GM21526 (cell line): ENCODE results near the gene PTGES3L.
"Not testable (repeated sequence)": the region's sequence is repeated elsewhere in the genome, so short reads cannot be mapped to it uniquely, and the experiment has no call there.

ENCODE experiments used
- ATAC-seq: cut with Tn5 transposase; IDR thresholded peaks from one replicate; pipeline ENCODE4 v1.9.1; 2021; ENCODE audit warnings: moderate library complexity; ENCODE audit not compliant: unreplicated experiment, low FRiP score

The PTGES3L gene

GRCh38 chr17:42923472-42923871, 56.4 kb downstream of the PTGES3L start:
- ATAC-seq = not testable (repeated sequence)

- ATAC-seq = no peak
Measured at GRCh38 chr17:42922294-42922693, 57.6 kb downstream of the PTGES3L start.

- no peak for ATAC-seq
Measured at GRCh38 chr17:42920922-42921321, 59.0 kb downstream of the PTGES3L start.

- no peak for ATAC-seq
Measured at GRCh38 chr17:42920106-42920900, 59.6 kb downstream of the PTGES3L start.

- not testable (repeated sequence) for ATAC-seq
Measured at GRCh38 chr17:42919522-42920077, 60.3 kb downstream of the PTGES3L start.

- no peak for ATAC-seq
Measured at GRCh38 chr17:42918902-42919521, 60.9 kb downstream of the PTGES3L start.
